NCI-H1092 (cell line): ENCODE results near the gene ADK.
"Not testable (repeated sequence)": the region's sequence is repeated elsewhere in the genome, so short reads cannot be mapped to it uniquely, and the experiment has no call there.

Experiments
- DNase-seq: peaks from one replicate; lab custom pipeline; 2025; lab: John Stamatoyannopoulos, UW

The ADK gene

DNA sequence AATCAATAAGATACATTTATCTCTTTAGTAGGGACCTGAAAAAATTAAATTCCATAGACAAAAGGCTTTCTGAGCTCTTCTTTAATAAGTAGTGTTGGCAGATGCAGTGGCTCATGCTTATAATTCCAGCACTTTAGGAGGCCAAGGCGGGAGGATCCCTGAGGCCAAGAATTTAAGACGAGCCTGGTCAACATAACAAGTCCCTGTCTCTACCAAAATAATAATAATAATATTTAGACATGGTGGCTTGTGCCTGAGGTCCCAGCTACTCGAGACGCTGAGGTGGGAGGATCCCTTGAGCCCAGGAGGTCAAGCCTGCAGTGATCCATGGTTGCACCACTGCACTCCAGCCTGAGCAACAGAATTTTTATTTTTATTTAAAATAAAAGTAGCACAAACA lies 280.8 kb downstream of the ADK start:
- DNase-seq = no peak

DNA sequence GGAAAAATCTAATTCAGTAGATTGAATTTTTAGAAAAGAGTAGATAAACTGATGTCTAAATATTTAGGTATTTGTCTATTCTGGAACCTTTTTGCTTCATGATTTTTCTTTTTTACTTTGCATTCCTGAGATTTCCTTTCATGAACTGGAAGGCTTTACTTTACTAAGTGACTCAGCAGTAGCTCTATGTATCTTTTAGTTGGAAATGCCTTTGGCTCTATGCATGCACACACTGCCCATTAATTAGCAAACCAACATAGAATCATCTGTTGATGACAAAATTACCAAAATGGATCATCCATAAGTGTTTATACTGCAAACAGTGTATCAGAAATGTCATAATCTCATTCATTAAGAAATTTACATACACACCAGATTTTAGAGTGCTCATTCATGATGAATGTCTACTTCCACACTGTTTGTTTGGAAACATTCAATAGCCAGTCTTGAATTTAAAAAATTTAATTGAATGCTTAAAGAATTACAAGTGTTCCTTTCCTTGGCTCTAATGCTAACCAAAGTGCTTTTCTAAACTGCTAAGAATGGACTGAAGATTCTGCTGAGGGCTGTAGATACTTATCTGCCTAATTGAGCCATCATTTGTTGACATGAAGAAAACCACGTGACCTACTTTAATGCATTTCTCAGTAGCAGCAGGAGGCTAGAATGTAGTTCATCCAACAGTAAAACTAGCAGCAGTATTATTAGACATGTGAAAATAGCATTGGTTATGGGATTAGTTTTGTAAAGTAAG lies 282.0 kb downstream of the ADK start:
- no peak for DNase-seq

DNA sequence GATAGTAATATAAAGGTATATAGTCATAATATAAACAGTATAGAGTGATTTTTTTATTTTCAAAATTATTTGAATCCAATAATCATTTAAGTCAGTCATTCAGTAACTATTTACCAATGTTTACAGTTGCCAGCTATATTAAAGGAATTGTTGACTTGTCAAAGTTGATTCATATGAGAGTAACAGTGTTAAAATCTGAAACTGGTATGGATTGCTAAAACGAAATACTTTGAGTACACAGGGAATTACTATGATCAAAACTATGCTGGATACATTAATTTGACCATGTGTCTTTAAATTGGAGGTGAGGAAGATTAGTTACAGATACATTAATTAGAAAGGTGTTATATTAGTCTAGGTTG lies 282.6 kb downstream of the ADK start:
- DNase-seq = no peak

DNA sequence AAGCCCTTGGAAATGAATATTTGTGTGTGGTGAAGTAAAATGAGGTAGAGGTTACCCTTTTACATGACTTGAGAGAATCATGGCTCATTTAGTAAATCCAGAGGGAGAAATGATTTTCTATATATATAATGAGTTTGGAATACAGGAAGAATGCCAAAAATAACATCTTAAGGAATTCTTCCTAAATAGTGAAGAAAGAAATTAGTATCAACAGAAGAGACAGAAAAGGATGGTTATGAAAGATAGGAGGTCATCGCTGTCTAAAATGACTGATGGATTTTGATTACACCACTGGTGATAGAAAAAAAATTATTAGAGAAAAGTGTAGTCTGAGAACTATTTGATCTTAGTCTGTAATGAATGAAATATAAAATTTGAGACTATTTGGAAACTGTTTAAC lies 283.0 kb downstream of the ADK start:
- no peak for DNase-seq

DNA sequence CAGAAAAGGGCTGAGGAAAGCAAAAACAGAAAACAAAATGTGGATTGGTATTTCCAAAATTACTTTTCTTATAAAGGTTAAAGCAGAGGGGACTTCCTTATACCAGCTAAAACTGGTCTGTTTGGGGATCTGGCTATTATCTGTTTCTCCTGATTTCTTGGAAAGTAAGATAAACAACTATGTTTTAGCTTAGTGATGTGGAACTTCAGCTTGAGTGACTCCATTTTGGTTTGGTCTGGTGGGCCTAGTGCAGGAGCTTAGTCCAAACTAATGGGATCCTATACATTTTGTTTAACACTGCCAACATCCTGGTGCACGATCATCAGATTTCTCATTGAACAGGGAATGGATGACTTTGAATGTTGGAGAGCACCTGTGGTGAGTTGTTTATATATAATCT lies 283.5 kb downstream of the ADK start:
- no peak for DNase-seq

DNA sequence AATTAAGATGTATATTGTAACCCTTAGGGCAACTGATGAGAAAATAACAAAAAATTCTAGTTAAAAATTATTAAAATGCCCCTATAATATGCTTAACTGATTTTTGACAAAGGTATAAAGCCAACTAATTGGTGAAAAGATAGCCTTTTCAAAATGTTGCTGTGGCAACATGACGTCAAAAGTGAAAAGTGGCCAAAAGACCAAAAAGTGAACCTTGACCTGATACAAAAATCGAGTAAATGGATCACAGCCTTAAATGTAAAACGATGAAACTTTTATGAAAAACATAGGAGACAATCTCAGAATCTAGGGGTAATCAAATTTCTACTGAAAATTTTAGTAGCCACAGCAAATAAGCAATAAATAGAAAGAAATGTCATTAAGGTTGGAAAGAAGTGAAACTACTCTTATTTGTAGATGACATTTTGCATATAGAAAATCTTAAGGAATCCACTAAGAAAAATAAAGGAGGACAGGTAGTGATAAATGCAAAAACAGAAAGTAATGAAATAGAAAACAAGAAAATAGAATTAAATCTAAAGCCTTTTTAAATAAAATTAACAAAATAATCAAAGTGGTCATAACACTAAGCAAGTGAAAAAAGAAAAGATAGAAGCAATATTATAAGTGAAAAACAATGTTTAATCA lies 285.6 kb downstream of the ADK start:
- no peak for DNase-seq

DNA sequence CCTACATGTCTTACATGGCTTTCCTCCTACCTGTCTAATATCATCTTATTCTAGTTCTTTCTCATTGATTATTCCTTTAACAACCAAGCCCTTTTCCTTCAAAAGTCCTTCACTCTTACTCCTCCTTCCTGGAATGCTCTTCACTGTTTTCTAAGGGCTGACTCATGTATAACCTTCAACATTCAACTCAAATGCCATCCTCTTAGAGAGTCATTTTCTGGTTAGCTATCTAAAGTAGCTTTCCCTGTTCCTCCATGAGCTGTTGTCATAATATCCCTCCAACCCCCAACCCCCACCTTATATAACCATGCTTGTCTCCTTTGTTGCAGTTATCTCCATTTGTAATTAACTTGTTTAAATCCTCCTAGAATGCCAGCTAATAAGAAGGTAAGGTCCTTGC lies 286.8 kb downstream of the ADK start:
- no peak for DNase-seq

DNA sequence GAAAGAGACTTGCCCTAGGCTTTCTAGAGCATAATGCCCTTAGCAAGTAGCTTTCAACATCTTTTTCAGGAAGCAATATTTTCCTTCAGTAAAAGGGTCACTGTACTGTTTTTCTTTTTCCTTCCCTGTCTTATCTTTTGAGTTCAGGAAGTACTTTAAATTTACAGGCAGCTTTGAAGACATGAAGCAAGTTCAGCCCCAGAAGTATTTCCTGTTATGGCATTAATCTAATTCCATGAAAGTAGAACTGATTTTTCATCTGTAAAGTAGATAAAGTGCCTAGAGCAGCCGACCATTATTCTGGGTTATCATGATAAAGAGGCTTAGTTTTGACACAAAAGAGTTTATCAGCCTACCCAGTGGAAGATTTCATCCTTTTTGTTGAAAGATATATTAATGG lies 288.2 kb downstream of the ADK start:
- DNase-seq = no peak

DNA sequence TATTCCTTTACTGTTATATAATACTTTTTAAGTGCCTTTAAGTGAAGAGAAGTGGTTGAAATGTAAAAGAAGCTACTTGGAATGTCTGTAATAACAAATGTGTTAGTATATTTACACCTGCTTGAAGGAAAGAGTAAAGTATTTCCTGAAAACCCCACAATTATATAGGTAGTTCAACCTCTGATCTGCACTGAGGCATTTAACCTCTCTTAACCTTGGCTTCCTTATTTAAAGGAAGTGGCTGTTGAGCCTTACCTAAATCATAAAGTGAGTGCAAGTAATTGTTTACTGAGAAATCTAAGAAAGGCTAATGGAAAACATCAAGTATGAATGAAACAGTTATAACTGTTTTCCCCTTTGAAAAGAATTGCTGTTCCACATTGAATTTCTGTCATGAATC lies 294.5 kb downstream of the ADK start:
- DNase-seq = no peak

DNA sequence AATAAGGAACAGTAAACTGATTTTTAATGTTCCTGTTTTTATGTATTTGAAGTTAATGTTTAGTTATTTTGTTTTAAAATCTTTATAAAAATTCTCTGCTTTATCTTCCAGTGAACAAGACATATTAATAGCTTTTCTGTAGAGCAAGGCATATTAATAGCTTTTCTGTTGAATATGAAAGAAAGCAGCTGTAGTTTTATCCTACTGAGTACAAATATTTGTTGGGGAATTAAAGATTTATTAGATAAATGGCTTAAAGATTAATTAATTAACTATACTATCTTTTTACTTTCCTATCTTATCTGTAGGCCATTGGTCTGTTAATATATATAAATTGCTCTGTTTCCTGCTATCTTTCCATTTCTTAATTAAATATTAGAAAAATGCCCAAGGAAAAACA lies 299.6 kb downstream of the ADK start:
- DNase-seq = no peak

DNA sequence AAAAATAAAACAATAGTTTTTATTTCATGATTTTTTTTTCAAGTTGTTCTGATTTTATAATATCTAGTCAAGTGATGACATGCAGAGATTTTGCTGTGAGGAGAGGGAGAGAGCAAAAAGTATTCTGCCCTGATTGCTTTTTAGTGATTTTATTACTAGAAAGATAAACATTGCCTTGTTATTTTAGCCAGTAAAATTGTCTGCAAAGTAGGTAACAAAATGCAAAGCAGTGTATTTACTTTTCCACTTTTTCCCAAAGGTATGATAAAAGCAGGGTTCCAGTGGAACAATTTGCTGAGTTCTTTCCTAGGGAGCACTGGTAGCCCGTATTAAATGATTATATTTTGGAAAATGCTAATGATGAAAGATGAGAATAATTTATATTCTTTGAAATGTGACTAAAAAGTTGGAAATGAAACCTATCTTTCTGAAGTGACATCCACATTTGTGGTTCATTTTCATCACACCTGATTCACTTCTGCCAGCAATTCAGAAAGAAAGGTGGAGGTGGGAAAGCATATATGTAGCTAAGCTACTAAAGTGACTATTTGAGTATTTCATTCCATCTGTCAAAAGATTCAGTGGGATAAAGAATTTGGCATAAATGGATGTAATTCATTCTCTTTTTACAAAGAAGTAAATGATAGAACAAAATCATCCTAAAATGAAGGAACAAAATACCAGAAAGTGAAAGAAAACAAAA lies 300.3 kb downstream of the ADK start:
- DNase-seq = no peak

DNA sequence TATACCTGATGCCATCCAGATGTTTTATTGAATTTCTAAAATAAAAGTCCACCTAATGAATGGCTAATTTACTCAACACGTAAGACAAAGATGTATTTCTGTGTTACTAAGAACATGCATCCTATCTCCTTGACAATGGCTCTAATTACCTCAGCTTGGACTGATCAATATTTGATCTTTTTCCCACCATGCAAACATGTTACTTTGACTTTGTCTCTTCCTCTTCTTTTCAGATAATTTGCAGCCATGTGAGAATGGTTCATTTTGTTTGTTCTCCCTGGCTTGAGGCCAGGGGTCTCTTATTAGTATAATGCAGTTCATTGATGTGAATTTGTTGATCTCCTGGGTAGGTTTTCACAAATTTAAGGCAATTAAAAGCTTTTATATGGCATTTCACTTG lies 302.1 kb downstream of the ADK start:
- peak; percentile 19 for DNase-seq

DNA sequence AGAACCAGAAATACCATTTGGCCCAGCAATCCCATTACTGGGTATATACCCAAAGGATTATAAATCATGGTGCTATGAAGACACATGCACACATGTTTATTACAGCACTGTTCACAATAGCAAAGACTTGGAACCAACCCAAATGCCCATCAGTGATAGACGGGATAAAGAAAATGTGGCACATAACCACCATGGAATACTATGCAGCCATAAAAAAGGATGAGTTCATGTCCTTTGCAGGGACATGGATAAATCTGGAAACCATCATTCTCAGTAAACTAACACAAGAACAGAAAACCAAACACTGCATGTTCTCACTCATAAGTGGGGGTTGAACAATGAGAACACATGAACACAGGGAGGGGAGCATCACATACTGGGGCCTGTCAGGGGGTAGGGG lies 306.5 kb downstream of the ADK start:
- DNase-seq = not testable (repeated sequence)

DNA sequence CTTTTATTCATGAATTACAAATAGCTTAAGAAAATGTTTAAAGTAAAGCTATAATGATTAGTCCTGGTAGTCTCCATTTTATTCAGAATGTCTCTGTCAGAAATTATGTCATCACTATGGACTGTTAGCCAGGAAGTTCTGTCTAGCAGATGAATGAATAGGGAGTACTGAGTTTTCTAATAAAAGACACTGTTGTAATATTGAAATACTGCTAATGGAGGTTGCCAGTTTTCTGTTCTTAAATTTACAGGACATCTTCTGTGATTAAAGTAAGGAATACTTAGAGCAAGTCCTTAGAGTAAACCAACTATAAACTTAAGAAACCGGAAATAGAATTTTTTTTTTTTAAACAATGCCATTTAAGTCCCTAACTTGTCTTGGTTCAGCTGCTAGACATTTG lies 309.8 kb downstream of the ADK start:
- no peak for DNase-seq

DNA sequence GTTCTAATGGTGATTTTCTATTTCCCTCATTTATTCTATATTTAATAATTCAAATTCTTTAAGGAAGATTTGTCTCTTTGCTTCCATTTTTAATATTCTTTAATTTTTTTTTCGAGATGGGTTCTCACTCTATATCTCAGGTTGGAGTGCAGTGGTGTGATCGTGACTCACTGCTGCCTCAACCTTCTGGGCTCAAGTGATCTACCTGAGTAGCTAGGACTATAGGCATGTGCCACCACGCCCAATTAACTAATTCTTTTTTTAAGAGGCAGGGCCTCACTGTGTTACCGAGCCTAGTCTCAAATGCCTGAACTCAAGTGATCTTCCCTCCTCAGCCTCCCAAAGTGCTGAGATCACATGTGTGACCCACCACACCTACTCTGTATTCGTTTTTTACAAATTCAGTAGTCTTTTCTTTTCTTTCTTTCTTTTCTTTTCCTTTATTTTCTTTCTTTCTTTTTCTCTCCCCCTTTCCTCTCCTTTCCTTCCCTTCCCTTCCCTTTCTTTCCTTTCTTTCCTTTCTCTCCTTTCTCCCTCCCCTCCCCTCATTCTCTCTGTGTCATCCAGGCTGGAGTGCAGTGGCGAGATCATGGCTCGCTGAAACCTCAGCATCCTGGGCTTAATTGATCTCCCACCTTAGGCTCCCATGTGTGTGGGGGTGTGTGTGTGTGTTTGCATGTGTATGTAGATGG lies 323.1 kb downstream of the ADK start:
- DNase-seq = no peak

DNA sequence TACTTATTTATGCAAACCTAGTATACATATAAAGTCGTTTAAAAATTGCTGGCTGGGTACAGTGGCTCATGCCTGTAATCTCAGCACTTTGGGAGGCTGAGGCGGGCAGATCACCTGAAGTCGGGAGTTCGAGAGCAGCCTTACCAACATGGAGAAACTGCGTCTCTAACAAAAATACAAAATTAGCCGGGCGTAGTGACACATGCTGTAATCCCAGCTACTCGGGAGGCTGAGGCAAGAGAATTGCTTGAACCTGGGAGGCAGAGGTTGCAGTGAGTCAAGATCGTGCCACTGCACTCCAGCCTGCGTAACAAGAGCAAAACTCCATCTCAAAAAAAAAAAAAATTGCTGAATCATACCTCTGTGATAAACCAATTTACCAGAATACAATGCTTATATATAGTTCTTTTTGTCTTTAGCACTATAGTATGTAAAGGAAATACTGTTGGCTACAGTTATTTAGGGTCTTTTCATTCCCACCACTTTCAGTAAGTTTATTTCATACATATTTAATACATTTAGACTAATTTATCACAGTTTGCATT lies 325.2 kb downstream of the ADK start:
- not testable (repeated sequence) for DNase-seq

DNA sequence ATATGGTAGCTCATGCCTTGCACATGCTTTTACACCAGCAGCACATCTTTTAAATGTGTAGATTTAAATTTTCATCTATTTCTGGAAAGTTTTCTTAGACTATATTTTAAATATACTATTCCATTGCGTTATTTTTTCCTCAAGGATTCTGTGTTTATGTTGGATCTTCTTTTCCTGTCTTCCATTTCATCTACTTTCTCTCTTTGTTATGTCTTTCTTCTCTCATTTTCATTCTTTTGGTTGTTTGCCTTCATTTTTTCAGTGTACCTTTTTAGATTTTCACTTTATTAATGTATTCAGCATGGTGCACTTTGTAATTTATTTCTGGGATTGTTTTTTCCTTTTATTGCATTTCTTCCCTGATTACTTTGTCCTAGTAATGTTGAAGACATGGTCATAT lies 329.8 kb downstream of the ADK start:
- DNase-seq = no peak

DNA sequence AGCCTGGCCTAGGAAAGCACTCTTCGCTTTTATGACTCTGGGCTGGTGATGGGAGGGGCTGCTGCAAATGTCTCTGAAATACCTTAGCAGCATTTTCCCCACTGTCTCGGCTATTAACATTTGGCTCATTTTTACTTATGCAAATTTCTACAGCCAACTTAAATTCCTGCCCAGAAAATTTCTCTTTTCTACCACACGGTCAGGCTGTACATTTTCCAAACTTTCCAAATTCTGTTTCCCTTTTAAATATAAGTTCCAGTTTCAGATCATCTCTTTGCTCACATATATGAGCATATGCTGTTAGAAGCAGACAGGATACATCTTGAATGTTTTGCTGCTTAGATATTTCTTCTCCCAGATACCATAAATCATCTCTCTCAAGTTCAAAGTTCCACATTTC lies 332.3 kb downstream of the ADK start:
- no peak for DNase-seq

DNA sequence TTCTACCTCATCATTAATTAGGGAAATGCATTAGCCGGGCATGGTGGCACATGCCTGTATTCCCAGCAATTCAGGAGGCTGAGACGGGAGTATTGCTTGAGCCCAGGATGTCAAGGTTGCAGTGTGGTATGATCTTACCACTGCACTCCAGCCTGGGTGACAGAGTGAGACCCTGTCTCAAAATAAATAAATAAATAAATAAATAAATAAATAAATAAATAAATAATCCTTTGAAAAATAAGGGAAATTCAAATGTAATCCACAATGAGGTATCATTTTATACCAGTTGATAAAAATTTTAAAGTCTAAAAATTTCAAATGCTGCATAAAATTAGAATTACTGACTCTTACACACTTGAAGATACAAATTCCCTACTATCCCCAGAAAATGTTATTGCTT lies 334.3 kb downstream of the ADK start:
- no peak for DNase-seq

DNA sequence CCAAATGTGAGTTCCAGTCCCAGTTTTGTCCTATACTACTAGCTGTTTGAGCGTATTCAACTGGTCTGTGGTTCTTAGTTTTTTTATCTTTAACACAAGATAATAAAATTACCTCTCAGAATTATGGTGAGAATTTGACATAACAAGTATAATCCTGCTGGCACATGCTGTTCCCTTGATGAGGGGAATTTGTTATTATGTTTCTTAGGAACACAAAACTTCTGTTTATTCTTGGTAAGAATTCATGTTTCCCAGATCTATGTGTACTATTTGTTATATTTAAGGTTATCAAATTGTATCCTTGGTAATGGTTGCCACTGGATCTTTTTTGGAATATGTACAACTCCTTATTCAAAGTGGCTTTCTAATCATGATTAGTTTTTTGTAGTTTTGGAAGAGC lies 335.6 kb downstream of the ADK start:
- no peak for DNase-seq

DNA sequence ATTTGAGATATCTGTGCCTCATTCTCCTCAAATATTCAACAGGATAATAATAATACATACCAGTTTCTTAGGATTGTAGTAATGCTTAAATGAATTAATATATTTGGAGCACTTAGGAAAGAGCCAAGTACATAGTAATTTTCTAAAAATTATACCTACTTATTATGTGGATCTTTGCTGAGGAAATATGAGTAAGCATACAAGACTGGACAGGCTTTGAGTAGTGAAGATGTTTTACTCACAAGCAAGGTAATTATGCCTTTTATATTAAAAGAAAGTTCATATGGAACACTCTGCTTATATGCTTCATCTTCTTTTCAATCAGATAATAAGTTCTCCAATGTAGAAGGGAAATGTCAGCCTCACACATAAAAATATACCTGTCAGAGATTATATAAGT lies 337.9 kb downstream of the ADK start:
- no peak for DNase-seq

DNA sequence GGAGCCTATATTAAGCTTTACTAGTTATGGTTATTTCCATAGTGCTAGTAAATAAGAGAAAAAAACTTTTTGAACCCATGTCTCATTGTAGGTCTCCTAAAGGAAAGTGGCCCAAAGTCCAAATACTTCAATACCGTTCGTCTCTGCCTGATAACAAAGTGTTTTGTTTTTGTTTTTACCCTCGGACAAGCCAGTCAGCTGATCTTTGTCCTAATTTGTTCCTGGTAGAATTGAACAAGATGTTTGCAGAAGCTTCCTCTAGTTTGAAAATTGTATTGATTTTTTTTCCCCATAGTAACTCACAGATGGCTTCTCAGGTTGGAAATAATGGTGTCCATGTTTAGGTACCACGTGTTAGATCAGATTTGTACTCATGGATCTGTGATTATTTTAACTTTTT lies 339.5 kb downstream of the ADK start:
- DNase-seq = no peak

DNA sequence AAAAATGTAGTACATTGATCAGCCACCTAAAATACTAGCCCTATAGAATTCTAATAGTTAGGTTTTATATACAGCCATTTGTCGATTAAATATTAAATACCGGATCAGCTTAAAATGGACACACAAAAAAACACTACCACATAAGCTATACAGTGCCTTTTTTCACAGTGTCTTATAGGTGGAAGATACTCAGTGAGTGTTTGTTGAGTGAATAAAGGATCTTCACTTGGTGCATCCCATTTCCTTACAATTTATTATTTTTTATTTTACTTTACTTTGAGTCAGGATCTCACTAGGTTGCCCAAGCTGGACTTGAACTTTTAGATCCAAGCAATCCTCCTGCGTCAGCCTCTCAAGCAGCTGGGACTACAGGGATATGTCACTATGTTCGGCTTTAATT lies 340.0 kb downstream of the ADK start:
- no peak for DNase-seq
